GM23248 (cell line): ENCODE measurements around the gene INPP4A. TPM values are rescaled to one million over a fixed set of nuclear protein-coding genes. Genes with fewer than 3 reads are reported as not detected.

Experiments
- DNase-seq: peaks from one replicate; pipeline ENCODE4 v3.0.0-alpha.2; 2015
- H2AFZ ChIP-seq: fragments of 200-600 bp; sonication (generic); 2 replicates; pipeline ENCODE4 v1.6.1; 2016; ENCODE audit warnings: antibody characterized with exemption
- H3F3A ChIP-seq: fragments of 200-600 bp; sonication (generic); 2 replicates; pipeline ENCODE4 v1.6.1; 2016; ENCODE audit warnings: mild to moderate bottlenecking, antibody characterized with exemption, mixed run types; ENCODE audit not compliant: insufficient read depth
- H3K27ac ChIP-seq: fragments of 200-600 bp; sonication (generic); 2 replicates; pipeline ENCODE4 v1.5.1; 2016; ENCODE audit warnings: mild to moderate bottlenecking
- H3K27me3 ChIP-seq: fragments of 200-600 bp; sonication (generic); replicated peaks from 2 replicates; pipeline ENCODE4 v1.6.1; 2016; ENCODE audit warnings: mild to moderate bottlenecking; ENCODE audit not compliant: insufficient read depth
- H3K36me3 ChIP-seq: fragments of 200-600 bp; sonication (generic); 2 replicates; pipeline ENCODE4 v1.6.1; 2016; ENCODE audit warnings: low read depth, mild to moderate bottlenecking
- H3K4me1 ChIP-seq: fragments of 200-600 bp; sonication (generic); 2 replicates; pipeline ENCODE4 v1.6.1; 2016; ENCODE audit warnings: mild to moderate bottlenecking; ENCODE audit not compliant: insufficient read depth
- H3K4me2 ChIP-seq: fragments of 200-600 bp; sonication (generic); one replicate; pipeline ENCODE4 v1.6.1; 2016; ENCODE audit warnings: mild to moderate bottlenecking; ENCODE audit not compliant: unreplicated experiment
- H3K4me3 ChIP-seq: fragments of 200-600 bp; sonication (generic); 2 replicates; pipeline ENCODE4 v1.5.1; 2016; ENCODE audit warnings: mild to moderate bottlenecking
- H3K79me2 ChIP-seq: fragments of 200-600 bp; sonication (generic); 2 replicates; pipeline ENCODE4 v1.6.1; 2016; ENCODE audit warnings: mild to moderate bottlenecking; ENCODE audit not compliant: insufficient read depth
- H3K9ac ChIP-seq: fragments of 200-600 bp; sonication (generic); 2 replicates; pipeline ENCODE4 v1.6.1; 2016; ENCODE audit warnings: mild to moderate bottlenecking
- H3K9me2 ChIP-seq: fragments of 200-600 bp; sonication (generic); 2 replicates; pipeline ENCODE4 v1.6.1; 2016; ENCODE audit warnings: mixed run types, mild to moderate bottlenecking, moderate library complexity; ENCODE audit not compliant: insufficient read depth
- H3K9me3 ChIP-seq: fragments of 200-600 bp; sonication (generic); one replicate; pipeline ENCODE4 v1.6.1; 2017; ENCODE audit warnings: low read depth
- H4K20me1 ChIP-seq: fragments of 200-600 bp; sonication (generic); 2 replicates; pipeline ENCODE4 v1.6.0; 2016; ENCODE audit not compliant: insufficient read depth
- EZH2 ChIP-seq: fragments of 200-600 bp; sonication (generic); IDR thresholded peaks from 2 replicates; pipeline ENCODE4 v1.6.1; 2018; ENCODE audit warnings: antibody characterized with exemption, mild to moderate bottlenecking; ENCODE audit not compliant: insufficient read depth, poor library complexity, severe bottlenecking
- EZH2phosphoT487 ChIP-seq: fragments of 200-600 bp; sonication (generic); IDR thresholded peaks from 2 replicates; pipeline ENCODE4 v1.6.1; 2018; ENCODE audit warnings: antibody characterized with exemption, moderate library complexity, mild to moderate bottlenecking, low read depth; ENCODE audit not compliant: insufficient read depth
- WGBS, 2 experiments: methylation state at CpG; one replicate each; pipeline ENCODE4 v1.1.6; 2015 to 2017; ENCODE audit warnings: low lambda C conversion rate in 2 of 2, low coverage in 1 of 2; ENCODE audit errors: missing lambda C conversion rate in 2 of 2; 5-methylcytosine and 5-hydroxymethylcytosine counted together
- in situ Hi-C: fragments of 300-500 bp; cut with MboI; formaldehyde crosslinking; loops from 2 replicates; pipeline ENCODE4 v1.15.0; 2020
- polyA plus RNA-seq: library from polyadenylated mRNA; unstranded; fragments of >200 nt; fragmentation: Nextera tagmentation; extraction: Ambion mirVana; gene quantifications from 2 replicates; pipeline ENCODE4 v1.2.1, GENCODE V29; 2016
- total RNA-seq: library from RNA; depleted of rRNA; stranded (reverse); fragments of >200 nt; shearing (Covaris generic); gene quantifications from 2 replicates; pipeline ENCODE4 v1.2.3, GENCODE V29; 2014

Gene INPP4A
- total and polyA plus RNA-seq, 2 experiments from 2014 or later: 9.5 to 16.0 TPM

DNA sequence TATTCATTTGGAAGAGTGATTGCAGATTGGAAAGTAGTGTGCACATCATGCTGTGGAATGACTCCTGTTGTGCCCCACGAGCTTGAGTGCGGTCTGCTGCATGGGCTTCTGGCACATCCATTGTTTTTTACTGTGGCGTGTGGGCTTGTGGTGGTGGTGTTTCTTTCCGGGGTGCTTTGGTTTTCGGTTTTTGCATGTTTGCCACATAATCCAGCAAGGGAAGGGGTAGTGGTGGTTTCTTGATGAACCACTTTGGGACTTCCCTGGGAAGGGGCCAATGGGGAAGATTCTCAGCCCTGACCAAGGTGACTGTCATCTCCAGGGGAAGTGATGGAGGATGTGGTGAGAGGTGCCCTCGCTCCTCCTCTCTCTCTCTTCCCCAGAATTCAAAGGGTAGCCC is 106.7 kb downstream of the INPP4A start:
- in situ Hi-C loops: no loop called here
- Histone ChIP-seq H3K4me3 (no peak overlapping the region), H3F3A (peaks cover 11% of the 10 kb centered on the region; the same call in 1 of the 2 replicates), H3K4me1 (no peaks in the 10 kb centered on the region), H3K9ac (no peak overlapping the region), H3K9me3 (no peaks in the 10 kb centered on the region), H3K27me3 (no peaks in the 10 kb centered on the region), H3K79me2 (no peaks in the 10 kb centered on the region), H3K36me3 (no peaks in the 10 kb centered on the region), H3K9me2 (no peaks in the 10 kb centered on the region), H3K27ac (no peak overlapping the region), H3K4me2 (no peak overlapping the region), H4K20me1 (no peaks in the 10 kb centered on the region), H2AFZ (no peak overlapping the region)
- no peak for DNase-seq
- TF ChIP-seq EZH2phosphoT487 (no peak), EZH2 (no peak)
- 91 to 96% methylated on average over 6 of the region's 6 CpGs for WGBS, 2 experiments

- Histone ChIP-seq H3K4me2 (no peak overlapping the region), H3F3A (peaks cover 11% of the 10 kb centered on the region; the same call in 1 of the 2 replicates), H3K9me3 (no peaks in the 10 kb centered on the region), H3K27me3 (no peaks in the 10 kb centered on the region), H3K9ac (no peak overlapping the region), H3K4me1 (no peaks in the 10 kb centered on the region), H3K4me3 (no peak overlapping the region), H3K27ac (0 out of 2 replicates have a peak overlapping the region, but pooled peaks have one; percentile 18), H3K36me3 (no peaks in the 10 kb centered on the region), H3K9me2 (no peaks in the 10 kb centered on the region), H2AFZ (no peak overlapping the region), H3K79me2 (no peaks in the 10 kb centered on the region), H4K20me1 (no peaks in the 10 kb centered on the region)
- in situ Hi-C loops: no loop called here
- peak; percentile 75 for DNase-seq
- TF ChIP-seq EZH2phosphoT487 (no peak), EZH2 (no peak)
- 89 to 92% methylated on average over 7 of the region's 7 CpGs for WGBS, 2 experiments
These were observed 108.0 kb downstream of the INPP4A start for GRCh38 chr2:98552499-98553179.

GRCh38 chr2:98554116-98554861 is 109.6 kb downstream of the INPP4A start:
- in situ Hi-C loops: no loop called here

DNA sequence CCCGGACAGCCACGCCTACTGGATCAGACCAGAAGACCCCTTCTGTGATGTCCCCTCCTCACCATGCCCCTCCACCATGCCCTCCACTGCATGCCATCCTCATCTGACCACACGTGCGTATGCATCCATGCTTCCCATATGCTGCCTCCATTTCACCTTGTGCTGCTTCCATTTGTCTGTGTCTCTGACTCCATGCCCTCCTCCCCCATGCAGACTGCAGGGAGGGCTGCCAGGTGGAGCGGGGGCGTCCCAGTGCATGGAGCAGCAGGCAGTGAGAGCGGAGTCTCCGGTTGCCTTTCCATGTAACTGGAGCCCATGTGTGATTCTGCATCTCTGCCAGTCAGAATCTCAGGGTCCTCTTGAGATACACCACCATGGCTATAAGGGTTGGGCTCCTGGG is 111.0 kb downstream of the INPP4A start:
- Histone ChIP-seq H2AFZ (no peak overlapping the region), H3K4me3 (no peak overlapping the region), H3K4me1 (peaks cover 10% of the 10 kb centered on the region), H3K27ac (no peak overlapping the region), H3K9me2 (no peaks in the 10 kb centered on the region), H3K36me3 (no peaks in the 10 kb centered on the region), H4K20me1 (no peaks in the 10 kb centered on the region), H3K4me2 (no peak overlapping the region), H3K27me3 (no peaks in the 10 kb centered on the region), H3F3A (peaks cover 23% of the 10 kb centered on the region), H3K9ac (no peak overlapping the region), H3K9me3 (no peaks in the 10 kb centered on the region), H3K79me2 (no peaks in the 10 kb centered on the region)
- DNase-seq: no peak
- WGBS, 2 experiments: 88 to 89% methylated on average over 8 of the region's 8 CpGs
- TF ChIP-seq EZH2phosphoT487 (no peak), EZH2 (no peak)
- in situ Hi-C loops: no loop called here

More at GRCh38 chr2:98554116-98554861, 109.6 kb downstream of the INPP4A start:
- Histone ChIP-seq H3K9ac (no peak overlapping the region), H3K27ac (no peak overlapping the region), H3F3A (peaks cover 14% of the 10 kb centered on the region; the same call in 1 of the 2 replicates), H3K79me2 (no peaks in the 10 kb centered on the region), H3K36me3 (no peaks in the 10 kb centered on the region), H2AFZ (no peak overlapping the region), H3K4me2 (no peak overlapping the region), H3K27me3 (no peaks in the 10 kb centered on the region), H3K9me2 (no peaks in the 10 kb centered on the region), H3K4me1 (peaks cover under 1% of the 10 kb centered on the region; the same call in 1 of the 2 replicates), H3K4me3 (no peak overlapping the region), H3K9me3 (no peaks in the 10 kb centered on the region), H4K20me1 (no peaks in the 10 kb centered on the region)
- TF ChIP-seq EZH2phosphoT487 (no peak), EZH2 (no peak)
- 77 to 89% methylated on average over 10 of the region's 10 CpGs for WGBS, 2 experiments
- no peak for DNase-seq
